Coronary artery (tissue), 2 donors: ENCODE measurements around the gene TMEM212.

ENCODE experiments used
- DNase-seq: peaks from one replicate; pipeline ENCODE4 v3.0.0-alpha.2; 2017; ENCODE audit warnings: low spot score
- H3K27ac ChIP-seq, 2 donors: fragments of 200-600 bp; sonication (generic); one replicate each; pipeline ENCODE4 v1.5.1; 2016 to 2019
- H3K4me3 ChIP-seq: fragments of 200-600 bp; sonication (generic); 2 replicates; pipeline ENCODE4 v1.5.1; 2016; ENCODE audit warnings: mild to moderate bottlenecking, moderate library complexity
- TF ChIP-seq, protein P1 (sequence below): fragments of 200-600 bp; sonication (generic); IDR thresholded peaks from one replicate; pipeline ENCODE4 v1.5.1; 2019; ENCODE audit warnings: antibody characterized with exemption

The TMEM212 gene

DNA sequence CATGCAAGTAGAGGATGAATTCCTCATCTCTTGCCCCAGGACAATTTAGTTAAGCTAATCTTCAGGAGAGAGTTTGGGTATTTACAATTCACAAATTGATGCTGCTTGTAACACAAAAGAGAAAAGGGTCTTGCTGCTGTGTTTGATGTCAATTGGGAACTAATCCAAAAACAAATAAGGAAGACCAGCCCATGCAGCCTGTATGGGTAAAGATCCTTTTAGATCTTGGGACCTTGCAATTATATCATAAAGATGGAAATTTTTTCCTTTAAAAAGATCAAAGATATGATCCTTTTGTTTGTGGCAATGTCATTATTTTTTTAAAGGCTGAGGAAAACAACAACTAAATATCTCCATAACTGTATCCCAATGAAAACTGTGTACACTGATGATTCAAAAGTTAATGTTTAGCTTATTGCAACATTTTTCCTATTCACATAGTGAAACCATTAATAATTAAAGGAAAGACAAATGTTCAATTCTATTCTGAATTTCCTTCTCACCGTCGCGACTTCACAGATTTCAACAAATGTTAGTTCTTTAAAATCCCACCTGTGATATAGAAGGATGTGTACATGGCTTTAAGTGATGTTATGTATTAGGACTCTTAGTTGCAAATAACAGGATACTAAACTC lies 40.2 kb downstream of the TMEM212 start:
- Histone ChIP-seq H3K4me3 (no peak overlapping the region), H3K27ac (no peak overlapping the region)
- DNase-seq = no peak
- TF ChIP-seq, protein P1, sequence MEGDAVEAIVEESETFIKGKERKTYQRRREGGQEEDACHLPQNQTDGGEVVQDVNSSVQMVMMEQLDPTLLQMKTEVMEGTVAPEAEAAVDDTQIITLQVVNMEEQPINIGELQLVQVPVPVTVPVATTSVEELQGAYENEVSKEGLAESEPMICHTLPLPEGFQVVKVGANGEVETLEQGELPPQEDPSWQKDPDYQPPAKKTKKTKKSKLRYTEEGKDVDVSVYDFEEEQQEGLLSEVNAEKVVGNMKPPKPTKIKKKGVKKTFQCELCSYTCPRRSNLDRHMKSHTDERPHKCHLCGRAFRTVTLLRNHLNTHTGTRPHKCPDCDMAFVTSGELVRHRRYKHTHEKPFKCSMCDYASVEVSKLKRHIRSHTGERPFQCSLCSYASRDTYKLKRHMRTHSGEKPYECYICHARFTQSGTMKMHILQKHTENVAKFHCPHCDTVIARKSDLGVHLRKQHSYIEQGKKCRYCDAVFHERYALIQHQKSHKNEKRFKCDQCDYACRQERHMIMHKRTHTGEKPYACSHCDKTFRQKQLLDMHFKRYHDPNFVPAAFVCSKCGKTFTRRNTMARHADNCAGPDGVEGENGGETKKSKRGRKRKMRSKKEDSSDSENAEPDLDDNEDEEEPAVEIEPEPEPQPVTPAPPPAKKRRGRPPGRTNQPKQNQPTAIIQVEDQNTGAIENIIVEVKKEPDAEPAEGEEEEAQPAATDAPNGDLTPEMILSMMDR = no peak

DNA sequence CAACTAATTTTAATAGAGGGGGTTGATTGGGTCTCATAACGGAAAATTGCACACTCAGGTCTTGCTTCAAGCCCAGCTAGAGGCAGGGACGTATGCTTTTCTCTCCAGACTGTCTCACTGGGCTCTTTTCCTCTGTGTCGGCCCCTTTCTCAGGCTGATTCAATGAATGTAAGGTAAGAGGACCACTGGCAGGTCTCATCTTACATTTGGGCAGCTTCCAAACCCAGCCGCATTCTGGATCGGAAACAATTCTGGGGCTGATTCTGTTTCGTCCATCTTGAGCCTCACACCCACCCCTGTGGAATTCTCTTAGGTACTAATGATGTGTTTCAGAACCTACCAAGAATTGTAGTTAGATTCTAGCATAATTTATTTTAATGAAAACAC lies 40.7 kb downstream of the TMEM212 start:
- no peak for DNase-seq
- TF ChIP-seq, protein P1 = no peak
- H3K4me3 ChIP-seq = no peak overlapping the region
- H3K27ac ChIP-seq = no peak overlapping the region

DNA sequence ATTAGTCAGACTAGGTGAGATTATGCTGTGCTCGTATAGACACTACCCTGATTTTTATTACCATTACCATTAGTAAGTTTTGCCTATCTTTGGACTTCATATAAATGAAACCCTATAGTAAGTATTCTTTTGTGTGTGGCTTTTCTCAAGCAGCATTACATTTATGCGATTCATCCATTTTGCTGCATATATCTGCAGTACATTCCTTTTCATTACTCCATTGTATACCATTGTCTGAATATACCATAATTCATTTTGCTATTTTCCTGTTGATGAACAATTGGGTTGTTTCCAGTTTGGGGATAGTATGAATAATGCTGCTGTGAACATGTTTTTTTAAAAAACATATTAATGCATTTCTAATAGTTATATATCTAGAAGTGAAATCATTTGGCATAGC lies 45.3 kb downstream of the TMEM212 start:
- Histone ChIP-seq H3K4me3 (no peak overlapping the region), H3K27ac (no peak overlapping the region)
- TF ChIP-seq, protein P1 = no peak
- DNase-seq = no peak

DNA sequence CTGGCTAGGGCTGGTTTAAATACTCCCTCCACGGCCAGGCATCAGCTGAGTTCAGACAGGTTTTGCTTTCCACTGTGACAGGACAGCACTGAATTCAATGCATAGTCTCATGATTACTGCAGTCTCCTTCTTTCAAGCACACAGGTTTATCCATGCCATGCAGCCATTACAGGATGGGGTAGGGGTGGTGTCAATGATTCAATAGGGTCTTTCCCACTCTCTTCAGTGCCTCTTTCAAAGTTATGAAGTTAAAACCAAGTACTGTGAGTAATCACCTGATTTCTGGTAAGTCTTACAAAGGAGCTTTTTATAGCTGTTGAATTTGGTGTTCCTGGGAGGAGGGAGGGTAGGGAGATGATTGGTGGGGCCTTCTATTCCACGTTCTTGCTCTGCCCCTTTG lies 47.2 kb downstream of the TMEM212 start:
- no peak overlapping the region for H3K27ac ChIP-seq
- no peak for DNase-seq
- TF ChIP-seq, protein P1 = no peak
- H3K4me3 ChIP-seq = no peak overlapping the region

DNA sequence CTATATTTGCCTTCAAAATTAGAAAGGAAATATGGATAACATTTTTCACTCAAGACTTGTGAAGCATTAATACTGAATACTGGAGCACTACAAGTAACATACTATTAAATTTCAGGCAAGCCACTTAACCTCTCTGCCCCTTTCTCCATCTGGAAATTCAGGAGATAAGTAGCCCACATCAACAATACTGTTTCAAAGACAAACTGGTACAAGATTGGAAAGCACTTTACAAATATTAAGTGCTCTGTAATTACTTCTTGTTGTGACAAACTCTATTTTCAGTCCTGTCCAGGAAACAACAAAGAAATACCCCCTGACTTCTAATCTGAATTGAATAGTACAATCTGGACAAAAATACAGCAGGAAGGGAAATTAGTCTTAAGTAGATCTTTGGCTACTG lies 49.3 kb downstream of the TMEM212 start:
- H3K27ac ChIP-seq = no peak overlapping the region
- DNase-seq = no peak
- H3K4me3 ChIP-seq = no peak overlapping the region
- TF ChIP-seq, protein P1 = no peak

DNA sequence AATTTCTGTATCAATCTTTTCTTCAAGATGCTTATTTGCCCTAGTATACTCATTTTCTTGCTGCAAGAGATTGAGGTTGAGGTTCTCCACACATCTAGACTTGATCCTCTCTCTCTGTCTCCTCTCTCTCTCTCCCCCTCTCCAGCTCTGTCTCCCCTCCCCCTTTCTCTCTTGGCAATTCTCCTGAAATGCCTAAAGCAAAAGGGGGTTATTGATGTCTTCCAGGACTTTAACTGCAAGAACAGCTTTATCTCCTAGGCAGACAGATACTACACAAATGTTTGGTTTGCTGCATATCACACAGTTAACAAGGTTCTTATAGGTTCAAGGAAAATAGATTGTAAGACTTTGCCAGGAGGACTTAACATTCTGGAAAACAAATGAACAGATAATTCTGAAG lies 52.1 kb downstream of the TMEM212 start:
- DNase-seq = no peak
- Histone ChIP-seq H3K4me3 (no peak overlapping the region), H3K27ac (no peak overlapping the region)
- TF ChIP-seq, protein P1 = no peak

DNA sequence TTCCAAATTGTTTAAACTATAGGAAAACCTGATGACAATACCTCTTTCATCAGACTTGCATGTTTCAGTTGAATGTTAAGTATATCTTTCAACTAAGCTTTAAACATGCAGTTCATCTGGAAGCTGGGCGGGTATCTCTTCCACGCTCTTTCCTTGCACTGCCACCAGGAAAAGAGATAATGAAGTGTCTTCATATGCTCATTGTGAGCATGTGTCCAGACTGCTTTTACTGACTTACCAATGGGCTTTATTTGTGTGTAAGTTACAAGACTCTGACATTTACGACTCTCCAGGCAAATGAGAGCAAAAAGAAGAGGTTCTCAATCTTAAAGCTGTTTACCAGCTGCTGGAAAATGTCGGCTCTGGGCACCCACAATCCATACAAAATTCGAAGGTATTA lies 52.8 kb downstream of the TMEM212 start:
- TF ChIP-seq, protein P1 = no peak
- DNase-seq = no peak
- Histone ChIP-seq H3K27ac (no peak overlapping the region), H3K4me3 (no peak overlapping the region)
